ENCODE data around the gene PTCD1.

DNA sequence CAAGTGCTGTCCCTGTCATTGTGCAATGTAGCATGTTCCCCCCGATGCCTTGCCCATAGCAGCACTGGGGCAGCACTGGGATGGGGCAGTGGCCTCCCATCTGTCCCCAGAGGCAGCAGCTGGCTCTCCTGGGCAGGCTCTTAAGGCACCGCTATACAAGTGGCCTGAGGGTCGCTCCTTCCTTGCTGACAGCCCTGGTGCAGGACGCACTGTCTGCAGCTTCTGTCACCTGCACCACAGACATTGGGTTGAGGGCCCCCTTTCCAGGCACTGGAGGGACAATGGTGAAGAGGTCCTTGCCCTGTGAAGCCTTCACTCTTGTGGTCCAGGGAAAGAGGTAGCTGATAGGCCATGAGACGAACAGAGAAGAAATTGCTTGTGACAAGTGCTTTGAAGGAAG lies 10.7 kb upstream of the PTCD1 start:
- TF ChIP-seq BRD4 (IDR thresholded peaks at IDR 0.05) (no peak), FOSL1 (tag; conservative IDR thresholded peaks at IDR 0.05) (no peak), RFX5 (IDR thresholded peaks at IDR 0.05; ENCODE audit: low read depth, low read length) (no peak), POLR2A (conservative IDR thresholded peaks at IDR 0.05) (no peak), TAF1 (IDR thresholded peaks at IDR 0.05; ENCODE audit: control insufficient read depth, extremely low read depth, insufficient read depth, low read length, severe bottlenecking) (no peak), ZNF184 (CRISPR knock-in tag; IDR thresholded peaks at IDR 0.05) (no peak), RBM22 (IDR thresholded peaks at IDR 0.05; ENCODE audit: low read depth, low read length, poor library complexity, severe bottlenecking) (no peak), ZC3H11A (IDR thresholded peaks at IDR 0.05; ENCODE audit: low read depth, low read length) (no peak), TSC22D4 (tag; IDR thresholded peaks at IDR 0.05) (no peak)
